Measurements from ENCODE around the gene SERPINB8.

The SERPINB8 gene

GRCh38 chr18:64019922-64020756 is 50.3 kb downstream of the SERPINB8 start:
- no peak for DNase-seq (ENCODE audit: low read depth in 3 of 3)

- DNase-seq (ENCODE audit: low read depth in 3 of 3) = no peak
Measured at GRCh38 chr18:64026350-64026749, 56.5 kb downstream of the SERPINB8 start.

- no peak for DNase-seq (ENCODE audit: low read depth in 3 of 3)
Measured at GRCh38 chr18:64027931-64028695, 58.2 kb downstream of the SERPINB8 start.

DNA sequence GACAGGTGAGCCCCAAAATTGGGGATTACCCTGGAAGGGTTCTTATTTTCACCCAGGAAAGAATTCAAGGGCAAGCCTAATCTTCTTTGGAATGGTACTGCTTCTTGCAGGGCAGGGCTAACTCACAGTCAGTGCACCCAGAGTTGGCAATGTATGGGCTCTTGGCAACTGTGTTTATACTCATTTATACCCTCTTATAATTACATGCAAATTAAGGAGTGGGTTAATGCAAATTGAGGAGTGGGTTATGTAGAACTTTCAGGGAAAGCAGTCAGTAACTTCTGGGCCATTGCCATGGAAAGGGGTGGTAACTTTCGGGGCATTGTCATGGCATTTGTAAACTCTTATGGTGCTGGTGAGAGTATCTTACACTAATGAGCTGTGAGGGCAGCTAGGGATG is 59.2 kb downstream of the SERPINB8 start:
- DNase-seq (ENCODE audit: low read depth in 3 of 3) = no peak

DNA sequence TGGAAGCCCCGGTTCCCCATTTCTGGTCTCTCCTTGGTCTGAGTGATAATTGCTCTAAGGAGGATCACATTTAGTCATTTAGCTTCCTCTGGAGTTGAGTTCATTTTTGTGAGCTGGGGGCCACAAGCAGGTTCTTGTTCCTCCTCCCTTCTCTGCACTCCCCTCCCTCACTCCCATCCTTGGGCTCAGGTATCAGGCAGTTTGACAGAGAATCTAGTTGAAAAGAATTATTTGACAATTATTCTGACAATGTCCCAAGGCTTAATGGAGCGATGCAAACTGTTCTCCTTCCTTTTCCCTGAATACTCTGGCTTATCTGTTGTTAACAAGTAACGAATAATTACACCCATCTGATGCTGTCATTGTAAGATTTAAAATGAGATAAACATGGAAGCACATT is 61.5 kb downstream of the SERPINB8 start:
- no peak for DNase-seq (ENCODE audit: low read depth in 3 of 3)

GRCh38 chr18:64032312-64032711 is 62.4 kb downstream of the SERPINB8 start:
- no peak for DNase-seq (ENCODE audit: low read depth in 3 of 3)

DNA sequence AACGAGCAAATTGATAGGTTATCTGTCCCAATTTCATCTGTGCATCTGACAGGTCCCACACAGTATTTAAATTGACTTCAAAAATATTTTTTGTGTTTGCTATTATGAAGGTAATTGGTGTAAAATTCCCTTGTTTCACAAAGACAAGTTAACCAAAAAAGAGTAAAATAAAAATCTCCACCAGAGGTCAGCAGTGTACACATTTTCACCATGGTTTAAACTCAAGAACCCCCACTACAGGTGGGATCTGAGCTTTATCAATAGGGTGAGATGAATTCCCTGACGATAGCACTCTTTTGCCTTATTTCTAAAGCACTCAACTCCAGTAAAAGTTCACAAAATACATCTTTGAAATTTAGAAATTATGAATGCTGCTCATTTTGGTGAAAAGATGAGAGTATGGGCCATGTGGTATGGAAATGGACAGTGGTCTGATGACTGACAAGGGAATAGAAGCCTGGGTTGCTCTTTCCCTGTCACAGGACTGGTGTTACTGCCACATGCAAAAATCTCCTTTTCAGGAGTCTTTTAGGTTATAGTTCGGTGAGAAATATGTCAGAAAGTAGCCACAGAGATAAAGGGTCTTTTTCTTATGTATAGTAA is 68.0 kb downstream of the SERPINB8 start:
- no peak for DNase-seq (ENCODE audit: low read depth in 3 of 3)

Data from stimulated activated CD4-positive, alpha-beta T cell treated with anti-CD3 and anti-CD28 coated beads, TNF-alpha, amount 100 ng/mL, for 4 hours (primary cell).